ENCODE results near the gene MAN2B2.

GRCh38 chr4:6598127-6598526, 23.1 kb downstream of the MAN2B2 start:
- no peak for TF ChIP-seq CTCF (IDR thresholded peaks at IDR 0.05)
- TF ChIP-seq POLR2AphosphoS5 (IDR thresholded peaks at IDR 0.05; ENCODE audit: low read depth, low read length) = no peak
- TF ChIP-seq REST (IDR thresholded peaks at IDR 0.05; ENCODE audit: insufficient read depth in 1 of 2, low read depth in 2 of 2, low read length in 1 of 2) = no peak
- no peak for TF ChIP-seq SIN3A (IDR thresholded peaks at IDR 0.05; ENCODE audit: borderline replicate concordance, insufficient read depth, low read depth, low read length)
- no peak for TF ChIP-seq TCF7L2 (IDR thresholded peaks at IDR 0.05; ENCODE audit: low read depth, low read length)

All from Panc1 (cell line).